GM12873 (cell line): ENCODE measurements around the gene PADI2.

Experiments
- TF ChIP-seq, protein P1 (sequence below): IDR thresholded peaks from 2 replicates; pipeline ENCODE4 v1.5.1; 2012; ENCODE audit warnings: low read depth, mild to moderate bottlenecking, moderate library complexity, low read length, control low read depth; ENCODE audit not compliant: insufficient read depth; ENCODE audit errors: missing control alignments

PADI2 gene

GRCh38 chr1:17112496-17113236 lies 6.6 kb downstream of the PADI2 start:
- TF ChIP-seq, protein P1, sequence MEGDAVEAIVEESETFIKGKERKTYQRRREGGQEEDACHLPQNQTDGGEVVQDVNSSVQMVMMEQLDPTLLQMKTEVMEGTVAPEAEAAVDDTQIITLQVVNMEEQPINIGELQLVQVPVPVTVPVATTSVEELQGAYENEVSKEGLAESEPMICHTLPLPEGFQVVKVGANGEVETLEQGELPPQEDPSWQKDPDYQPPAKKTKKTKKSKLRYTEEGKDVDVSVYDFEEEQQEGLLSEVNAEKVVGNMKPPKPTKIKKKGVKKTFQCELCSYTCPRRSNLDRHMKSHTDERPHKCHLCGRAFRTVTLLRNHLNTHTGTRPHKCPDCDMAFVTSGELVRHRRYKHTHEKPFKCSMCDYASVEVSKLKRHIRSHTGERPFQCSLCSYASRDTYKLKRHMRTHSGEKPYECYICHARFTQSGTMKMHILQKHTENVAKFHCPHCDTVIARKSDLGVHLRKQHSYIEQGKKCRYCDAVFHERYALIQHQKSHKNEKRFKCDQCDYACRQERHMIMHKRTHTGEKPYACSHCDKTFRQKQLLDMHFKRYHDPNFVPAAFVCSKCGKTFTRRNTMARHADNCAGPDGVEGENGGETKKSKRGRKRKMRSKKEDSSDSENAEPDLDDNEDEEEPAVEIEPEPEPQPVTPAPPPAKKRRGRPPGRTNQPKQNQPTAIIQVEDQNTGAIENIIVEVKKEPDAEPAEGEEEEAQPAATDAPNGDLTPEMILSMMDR = no peak

GRCh38 chr1:17112076-17112475 lies 7.2 kb downstream of the PADI2 start:
- TF ChIP-seq, protein P1 = no peak

GRCh38 chr1:17110555-17110926 lies 8.7 kb downstream of the PADI2 start:
- TF ChIP-seq, protein P1 = no peak

DNA sequence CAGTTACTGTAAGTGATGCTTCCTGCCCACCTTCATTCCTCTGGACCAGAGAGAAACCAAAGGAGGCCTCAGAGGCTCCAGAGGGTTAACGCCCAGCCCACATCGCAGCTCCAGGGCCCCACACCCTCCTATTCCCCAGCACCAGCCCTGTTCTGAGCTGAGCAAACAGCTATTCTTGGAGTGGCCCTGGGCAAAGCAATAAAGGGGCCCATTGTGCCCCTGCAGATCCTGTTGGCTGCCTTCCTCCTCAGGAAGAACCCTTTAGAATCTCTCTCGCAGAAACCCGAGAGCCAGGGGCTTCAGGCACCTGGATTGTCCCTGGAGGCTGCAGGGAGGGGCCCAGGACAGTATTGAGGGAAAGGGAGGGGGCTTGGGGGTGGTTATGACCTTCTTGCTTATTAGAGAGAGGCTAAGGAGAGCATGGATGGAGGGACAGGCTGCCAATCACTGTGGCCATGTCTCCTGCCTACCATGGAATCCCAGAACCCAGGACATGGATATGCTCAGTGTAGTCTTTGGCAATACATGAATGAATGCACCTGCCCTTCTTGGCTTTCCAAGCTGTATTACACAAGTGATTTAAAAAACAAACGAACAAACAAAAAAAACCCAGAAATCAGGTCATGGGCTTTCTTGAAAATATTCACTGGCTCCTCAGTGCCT lies 9.2 kb downstream of the PADI2 start:
- TF ChIP-seq, protein P1 = no peak

GRCh38 chr1:17108786-17109185 lies 10.5 kb downstream of the PADI2 start:
- TF ChIP-seq, protein P1 = no peak

GRCh38 chr1:17108360-17108759 lies 10.9 kb downstream of the PADI2 start:
- TF ChIP-seq, protein P1 = no peak

DNA sequence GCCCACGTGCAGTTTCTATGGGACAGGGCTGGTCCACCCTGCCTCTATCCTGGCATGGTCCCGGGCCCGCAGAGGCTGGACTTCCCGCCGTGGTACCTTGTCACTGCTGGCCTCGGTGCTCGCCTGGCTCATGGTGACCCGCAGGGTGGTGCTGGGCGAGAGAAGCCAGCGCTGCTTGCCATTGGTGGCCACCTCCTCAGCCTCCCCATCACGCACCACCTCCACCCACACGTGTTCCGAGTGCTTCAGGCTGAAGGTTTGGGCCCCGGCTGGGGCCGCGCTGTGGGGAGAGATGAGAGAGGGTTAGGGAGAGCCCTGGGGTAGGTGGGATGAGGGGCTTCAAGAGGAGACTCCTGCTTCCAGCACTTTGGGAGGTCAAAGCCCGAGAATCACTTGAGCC lies 14.5 kb downstream of the PADI2 start:
- TF ChIP-seq, protein P1 = no peak
